ACHN (cell line): Measurements from ENCODE around the gene RBM4.

Experiments used
- DNase-seq: peaks from one replicate; pipeline ENCODE4 v3.0.0-alpha.2; 2015
- in situ Hi-C: cut with HindIII; loops from 2 replicates; pipeline ENCODE4 v1.10.0; 2017; ENCODE audit warnings: low sequenced_read_pairs, low pct_ligation_motif_present, low pct_unique_long_range_greater_than_20kb

RBM4 gene

DNA sequence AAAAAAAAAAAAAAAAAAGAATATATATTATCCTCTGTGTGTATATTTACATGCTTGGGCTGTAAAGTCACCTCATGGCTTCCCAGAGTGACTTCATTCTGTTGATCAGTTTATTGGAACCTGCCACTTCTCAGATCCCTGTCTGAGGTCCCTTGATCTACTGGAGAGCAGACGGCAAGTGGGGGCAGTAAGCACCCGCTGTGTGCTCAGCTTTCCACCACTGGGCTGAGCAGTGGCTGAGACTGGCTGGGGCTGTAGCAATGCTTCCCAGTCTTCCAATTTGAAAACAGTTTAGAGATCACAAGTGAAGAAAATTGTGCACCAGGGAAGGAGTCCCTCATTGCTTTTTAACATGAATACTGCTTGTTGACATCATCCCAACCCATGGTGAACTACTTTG lies 46.1 kb downstream of the RBM4 start:
- in situ Hi-C loops: loop anchor here (25.0 kb wide), 1 partner anchor 272 kb away; the partner anchor contains the start of gene NPAS4
- DNase-seq: no peak

GRCh38 chr11:66685276-66686099 lies 47.0 kb downstream of the RBM4 start:
- no peak for DNase-seq
- in situ Hi-C loops: loop anchor here (25.0 kb wide), 1 partner anchor 273 kb away; the partner anchor contains the start of gene NPAS4

- in situ Hi-C loops: loop anchor here (25.0 kb wide), 1 partner anchor 274 kb away; the partner anchor contains the start of gene NPAS4
Observed at GRCh38 chr11:66686100-66686785, 47.7 kb downstream of the RBM4 start.

DNA sequence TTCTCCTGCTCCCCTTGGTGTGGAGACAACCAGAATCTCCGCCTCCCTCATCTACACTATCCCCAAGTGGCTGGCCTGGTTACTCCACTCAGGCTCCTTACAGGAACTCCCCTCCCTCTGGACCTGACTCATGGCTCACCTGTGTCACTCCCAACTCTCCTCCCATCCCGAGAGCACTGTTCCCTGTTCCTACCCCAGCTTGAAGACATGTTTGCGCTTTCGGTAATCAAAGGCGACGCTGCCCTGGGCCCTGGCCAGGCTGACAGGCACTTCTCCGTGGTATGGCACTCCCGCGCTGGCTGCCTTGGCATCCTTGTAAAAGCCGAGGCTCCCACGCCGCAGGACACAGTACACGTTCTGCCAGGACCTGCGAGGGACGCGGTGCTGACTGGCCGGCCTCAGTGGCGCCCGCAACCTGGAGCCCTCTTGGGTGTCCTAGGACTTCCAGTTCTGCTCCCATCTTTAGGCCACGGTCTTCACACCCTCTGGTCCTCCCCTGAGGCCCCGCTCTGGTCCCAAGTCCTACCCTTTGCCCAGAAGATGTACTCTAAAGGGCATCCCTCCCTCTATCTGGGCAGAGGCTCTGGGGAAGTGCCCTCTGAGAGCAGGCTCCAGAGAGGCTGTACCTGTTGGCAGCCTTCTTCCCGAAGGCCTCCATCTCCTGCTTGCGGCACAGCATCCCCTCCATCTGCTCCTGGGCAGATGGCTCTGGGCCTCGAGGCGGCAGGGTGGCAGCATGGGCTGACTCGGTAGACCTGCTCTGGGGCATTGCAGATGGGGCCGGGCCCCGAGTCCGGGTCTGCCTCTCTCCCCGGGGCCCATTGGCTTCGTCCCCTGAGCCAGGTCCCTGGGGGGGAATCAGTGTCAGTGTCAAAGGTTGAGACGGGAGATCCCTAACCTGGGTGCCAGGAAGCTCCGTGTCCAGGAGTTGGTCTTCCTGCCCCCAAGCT lies 48.6 kb downstream of the RBM4 start:
- in situ Hi-C loops: loop anchor here (25.0 kb wide), 1 partner anchor 275 kb away; the partner anchor contains the start of gene NPAS4

More at GRCh38 chr11:66686100-66686785, 47.7 kb downstream of the RBM4 start:
- DNase-seq: no peak

DNA sequence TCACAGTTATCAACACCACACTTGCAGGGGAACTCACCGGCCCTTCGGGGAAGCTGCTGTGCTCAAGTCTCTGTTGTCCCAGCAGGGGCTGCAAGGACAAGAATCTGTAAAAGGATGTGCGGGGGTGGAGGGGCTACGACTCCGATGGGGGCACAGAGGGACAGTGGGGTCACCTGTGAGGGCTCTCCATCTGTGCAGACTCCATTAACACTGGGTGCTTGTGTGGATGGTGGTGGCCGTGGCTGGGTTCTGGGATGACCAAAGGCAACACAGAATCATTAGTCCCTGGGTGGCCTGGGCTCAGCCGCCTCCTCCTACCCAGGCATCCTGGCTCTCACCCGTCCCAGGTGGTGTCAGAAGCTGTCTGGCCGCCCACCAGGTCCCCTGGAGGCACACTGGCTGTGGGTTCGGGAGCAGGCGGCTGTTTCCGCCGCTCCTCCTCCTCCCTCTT lies 49.4 kb downstream of the RBM4 start:
- in situ Hi-C loops: loop anchor here (25.0 kb wide), 1 partner anchor 276 kb away; the partner anchor contains the start of gene NPAS4
- no peak for DNase-seq

More for the DNA sequence above, 48.6 kb downstream of the RBM4 start:
- no peak for DNase-seq

- in situ Hi-C loops: loop anchor here (25.0 kb wide), 1 partner anchor 277 kb away; the partner anchor contains the start of gene NPAS4
- no peak for DNase-seq
Observed at GRCh38 chr11:66688561-66689534, 50.3 kb downstream of the RBM4 start.

DNA sequence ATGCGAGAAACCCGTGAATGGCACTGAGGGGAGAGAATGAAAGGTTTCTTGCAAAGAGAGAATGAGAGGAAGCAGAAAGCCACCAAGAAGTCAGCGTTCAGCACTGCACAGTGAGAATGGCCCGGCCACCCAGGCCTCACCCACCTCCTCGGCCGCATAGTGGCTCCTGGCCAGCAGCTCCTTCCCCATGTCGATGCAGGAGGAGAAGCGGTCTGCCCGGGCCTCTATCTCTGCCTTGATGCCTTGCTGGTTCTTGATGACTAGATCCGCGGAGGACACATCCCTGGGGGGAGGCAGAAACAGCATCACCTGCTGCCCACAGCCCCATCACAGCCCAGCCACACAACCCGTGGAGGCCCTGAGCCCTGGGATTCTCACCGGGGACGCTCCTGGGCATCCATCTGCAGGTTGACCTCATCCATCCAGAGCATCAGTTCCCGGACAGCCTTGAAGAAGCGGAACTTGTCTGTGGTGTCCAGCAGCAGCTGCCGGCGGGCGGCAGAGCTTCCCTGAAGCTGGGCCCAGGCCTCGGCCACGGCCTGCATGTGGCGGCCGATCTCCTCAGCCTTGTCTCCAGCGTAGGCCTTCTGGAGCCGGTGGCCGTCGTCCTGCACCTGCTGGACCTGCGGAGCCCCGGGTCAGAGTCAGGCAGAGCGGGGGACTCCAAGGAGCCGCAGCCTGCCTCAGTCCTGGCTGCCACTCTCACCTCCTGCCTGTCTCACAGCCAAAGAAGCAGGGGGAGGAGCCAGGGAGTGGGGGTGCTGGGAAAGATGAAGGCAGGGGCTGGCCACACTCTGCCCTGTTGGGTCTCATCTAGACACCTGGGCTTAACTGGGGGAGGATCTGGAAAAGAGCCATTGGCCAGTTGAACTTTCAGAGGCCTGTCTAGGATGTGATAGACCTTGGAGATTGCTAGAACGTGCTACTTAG lies 51.4 kb downstream of the RBM4 start:
- in situ Hi-C loops: loop anchor here (25.0 kb wide), 1 partner anchor 278 kb away; the partner anchor contains the start of gene NPAS4
- DNase-seq: no peak

- in situ Hi-C loops: loop anchor here (25.0 kb wide), 1 partner anchor 279 kb away; the partner anchor contains the start of gene NPAS4
- no peak for DNase-seq
Observed at GRCh38 chr11:66691311-66691980, 52.9 kb downstream of the RBM4 start.

DNA sequence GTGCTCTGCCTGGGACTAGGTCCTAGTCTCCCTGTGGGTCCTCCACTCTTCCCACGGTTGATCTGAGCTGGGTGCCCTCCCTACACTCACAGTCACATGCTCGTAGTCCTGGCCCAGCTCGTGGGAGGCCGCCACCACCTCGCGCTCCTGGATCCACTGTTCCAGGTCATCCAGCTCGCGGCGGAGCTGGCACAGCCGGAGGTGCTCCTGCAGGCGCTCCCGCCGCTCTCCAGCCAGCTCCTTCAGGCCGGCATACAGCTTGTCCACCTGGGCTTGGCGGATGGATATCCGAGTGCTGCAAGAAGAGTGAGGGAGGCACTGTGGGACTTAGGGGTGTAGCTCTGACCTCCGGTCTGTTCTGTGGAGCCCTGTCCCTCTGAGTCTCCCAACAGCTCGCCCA lies 53.9 kb downstream of the RBM4 start:
- in situ Hi-C loops: loop anchor here (25.0 kb wide), 1 partner anchor 280 kb away; the partner anchor contains the start of gene NPAS4
- no peak for DNase-seq

DNA sequence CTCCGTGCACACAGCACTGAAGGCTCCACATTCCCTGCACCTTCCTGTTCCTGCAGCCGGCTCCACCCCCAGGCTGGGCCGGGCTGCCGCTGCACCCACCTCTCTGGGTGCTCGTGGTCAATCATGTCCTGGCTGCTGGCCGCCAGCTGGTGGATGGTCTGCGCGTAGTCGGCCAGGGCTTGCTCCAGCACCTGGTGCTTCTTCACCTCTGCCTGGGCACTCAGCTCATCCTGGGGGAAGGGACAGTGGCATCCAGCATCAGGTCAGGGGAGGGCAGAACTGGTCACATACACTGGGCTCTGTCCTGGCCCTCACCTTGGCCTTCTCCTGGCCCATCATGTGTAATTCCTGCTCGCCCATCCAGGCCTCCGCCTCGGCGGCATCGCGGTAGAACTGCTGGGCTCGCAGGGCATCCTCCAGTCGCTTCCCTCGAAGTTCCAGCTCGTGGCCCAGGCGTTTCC lies 54.4 kb downstream of the RBM4 start:
- in situ Hi-C loops: loop anchor here (25.0 kb wide), 1 partner anchor 281 kb away; the partner anchor contains the start of gene NPAS4
- no peak for DNase-seq

- in situ Hi-C loops: loop anchor here (25.0 kb wide), 1 partner anchor 281 kb away; the partner anchor contains the start of gene NPAS4
- no peak for DNase-seq
Observed at GRCh38 chr11:66693356-66694055, 55.0 kb downstream of the RBM4 start.

- in situ Hi-C loops: loop anchor here (25.0 kb wide), 1 partner anchor 282 kb away; the partner anchor contains the start of gene NPAS4
- DNase-seq: no peak
Observed at GRCh38 chr11:66694056-66694410, 55.5 kb downstream of the RBM4 start.

DNA sequence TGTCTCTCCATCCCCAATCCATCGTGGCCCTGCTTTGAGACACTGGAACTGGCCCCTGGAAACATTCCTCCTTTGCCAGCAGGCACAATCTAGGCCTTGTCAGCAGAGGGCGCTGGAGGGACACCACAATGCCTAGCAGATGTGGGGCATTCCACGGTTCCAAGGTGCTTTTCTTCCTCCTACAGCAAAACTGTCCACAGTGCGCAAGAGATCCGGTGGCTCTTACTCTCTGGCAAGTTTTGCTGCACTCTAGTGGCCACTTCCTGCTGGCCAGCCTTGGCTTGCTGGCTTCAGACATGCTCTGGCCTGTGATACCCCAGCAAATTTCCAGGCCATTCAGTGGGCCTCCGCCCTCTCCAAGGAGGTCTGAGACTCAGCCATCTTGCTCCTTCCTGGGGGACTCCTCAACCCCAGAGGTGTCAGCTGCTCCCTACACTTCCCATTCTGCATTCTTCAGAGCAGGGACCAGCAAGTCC lies 56.3 kb downstream of the RBM4 start:
- in situ Hi-C loops: loop anchor here (25.0 kb wide), 1 partner anchor 282 kb away; the partner anchor contains the start of gene NPAS4
- DNase-seq: peak; percentile 94
